ENCODE data around the gene C22orf15.

The C22orf15 gene

DNA sequence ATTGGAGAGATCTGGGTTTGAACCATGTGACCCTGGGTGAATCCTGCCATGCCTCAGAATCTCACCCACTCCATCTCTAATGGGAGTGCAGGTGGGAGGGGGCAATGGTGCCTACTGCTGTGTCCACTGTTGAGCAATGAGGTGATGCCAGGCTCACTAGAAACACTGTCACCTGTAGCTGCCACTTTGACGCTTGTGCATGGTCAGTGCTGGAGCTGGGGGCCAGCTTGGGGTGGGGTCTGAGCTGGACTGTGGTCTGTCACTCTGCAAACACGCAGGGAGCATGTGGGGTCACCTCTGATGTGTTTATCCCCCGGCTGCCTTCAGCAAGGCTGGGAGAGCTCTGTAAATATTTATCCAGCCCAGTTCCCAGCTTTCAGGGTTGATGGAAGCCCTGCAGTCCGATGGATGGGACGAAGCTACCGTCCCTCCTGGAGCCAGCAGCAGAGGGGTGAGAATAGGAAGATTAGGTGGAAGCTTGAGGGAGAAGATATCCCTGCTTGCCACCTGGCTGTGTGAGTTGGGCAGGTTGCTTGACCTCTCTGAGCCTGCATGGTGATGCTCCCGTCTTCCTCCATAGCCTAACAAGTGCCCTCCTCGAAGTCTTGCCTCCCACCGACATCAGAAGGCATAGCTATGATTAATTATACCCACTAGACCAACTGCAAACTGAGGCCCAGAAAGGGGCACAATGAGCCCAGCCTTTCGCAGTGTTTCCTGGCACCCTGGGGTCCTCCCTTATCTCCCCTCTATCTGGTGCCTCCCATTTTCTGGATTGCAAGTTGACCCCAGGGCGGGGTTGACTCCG lies 11.5 kb downstream of the C22orf15 start:
- DNase-seq = no peak

DNA sequence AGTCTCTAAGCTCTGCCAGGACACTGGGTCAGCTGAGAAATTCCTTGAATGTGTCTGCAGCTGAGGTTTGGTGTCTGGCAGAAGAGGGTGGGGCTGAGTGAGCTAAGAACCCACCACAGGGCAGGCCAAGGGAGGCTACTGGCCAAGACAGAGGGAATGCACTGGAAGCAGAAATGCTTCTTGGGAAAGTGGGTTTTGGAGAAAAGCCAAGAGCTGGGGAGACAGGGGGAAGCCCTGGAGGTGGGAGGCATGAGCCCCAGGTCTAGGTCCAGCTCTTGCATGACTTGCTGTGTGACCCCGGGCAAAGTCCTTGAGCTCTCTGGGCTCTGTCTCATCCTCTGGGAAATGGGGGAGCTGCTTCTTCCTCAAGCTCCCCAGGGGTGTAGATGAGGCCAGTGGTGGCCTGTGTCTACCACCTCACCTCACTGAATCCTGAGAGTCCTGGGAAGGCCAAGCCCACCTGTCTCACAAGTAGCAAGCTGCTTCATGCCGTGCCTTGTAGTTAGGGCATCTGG lies 12.2 kb downstream of the C22orf15 start:
- no peak for DNase-seq

- DNase-seq = no peak
These were observed 13.1 kb downstream of the C22orf15 start for GRCh38 chr22:23775779-23776375.

- no peak for DNase-seq
These were observed 15.2 kb downstream of the C22orf15 start for GRCh38 chr22:23777776-23778576.

DNA sequence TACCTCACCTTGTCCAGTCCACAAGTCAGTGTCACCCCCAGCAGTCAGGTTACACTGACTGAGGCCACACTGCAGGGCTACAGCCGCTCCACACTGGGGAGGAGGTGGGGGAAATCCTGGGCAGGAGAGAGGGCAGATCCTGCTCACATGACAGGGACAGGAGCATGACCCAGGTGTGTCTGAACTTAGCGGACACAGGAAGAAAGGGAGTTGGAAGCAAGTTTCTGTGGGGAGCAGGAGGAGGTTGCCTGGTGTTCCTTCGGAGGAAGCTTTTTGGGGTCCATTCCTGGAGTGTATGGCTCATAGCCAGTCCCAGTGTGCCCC lies 15.7 kb downstream of the C22orf15 start:
- no peak for DNase-seq

DNA sequence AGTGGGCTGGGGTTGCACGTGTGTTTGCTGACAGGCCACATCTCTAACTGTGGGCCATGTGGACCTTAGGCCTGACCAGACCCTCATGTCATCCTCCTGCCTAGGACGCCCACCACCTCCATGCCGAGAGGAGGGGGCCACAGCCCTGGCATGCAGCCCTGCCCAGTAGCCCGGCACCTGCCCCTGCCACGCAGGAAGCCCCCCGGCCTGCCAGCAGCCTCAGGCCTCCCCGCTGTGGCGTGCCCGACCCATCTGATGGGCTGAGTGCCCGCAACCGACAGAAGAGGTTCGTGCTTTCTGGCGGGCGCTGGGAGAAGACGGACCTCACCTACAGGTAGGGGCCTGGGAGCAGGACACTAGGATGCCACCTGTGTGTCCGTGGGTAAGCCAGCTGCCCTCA lies 16.3 kb downstream of the C22orf15 start:
- DNase-seq = no peak

- no peak for DNase-seq
These were observed 16.9 kb downstream of the C22orf15 start for GRCh38 chr22:23779731-23780130.

- DNase-seq = no peak
These were observed 17.5 kb downstream of the C22orf15 start for GRCh38 chr22:23780146-23780748.

DNA sequence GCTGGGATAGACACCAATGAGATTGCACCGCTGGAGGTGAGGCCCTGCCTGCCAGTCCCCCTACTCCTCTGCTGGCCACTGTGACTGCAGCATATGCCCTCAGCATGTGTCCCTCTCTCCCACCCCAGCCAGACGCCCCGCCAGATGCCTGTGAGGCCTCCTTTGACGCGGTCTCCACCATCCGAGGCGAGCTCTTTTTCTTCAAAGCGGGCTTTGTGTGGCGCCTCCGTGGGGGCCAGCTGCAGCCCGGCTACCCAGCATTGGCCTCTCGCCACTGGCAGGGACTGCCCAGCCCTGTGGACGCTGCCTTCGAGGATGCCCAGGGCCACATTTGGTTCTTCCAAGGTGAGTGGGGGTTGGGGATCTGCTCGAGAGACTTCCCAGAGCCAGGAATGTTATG lies 18.3 kb downstream of the C22orf15 start:
- DNase-seq = no peak

DNA sequence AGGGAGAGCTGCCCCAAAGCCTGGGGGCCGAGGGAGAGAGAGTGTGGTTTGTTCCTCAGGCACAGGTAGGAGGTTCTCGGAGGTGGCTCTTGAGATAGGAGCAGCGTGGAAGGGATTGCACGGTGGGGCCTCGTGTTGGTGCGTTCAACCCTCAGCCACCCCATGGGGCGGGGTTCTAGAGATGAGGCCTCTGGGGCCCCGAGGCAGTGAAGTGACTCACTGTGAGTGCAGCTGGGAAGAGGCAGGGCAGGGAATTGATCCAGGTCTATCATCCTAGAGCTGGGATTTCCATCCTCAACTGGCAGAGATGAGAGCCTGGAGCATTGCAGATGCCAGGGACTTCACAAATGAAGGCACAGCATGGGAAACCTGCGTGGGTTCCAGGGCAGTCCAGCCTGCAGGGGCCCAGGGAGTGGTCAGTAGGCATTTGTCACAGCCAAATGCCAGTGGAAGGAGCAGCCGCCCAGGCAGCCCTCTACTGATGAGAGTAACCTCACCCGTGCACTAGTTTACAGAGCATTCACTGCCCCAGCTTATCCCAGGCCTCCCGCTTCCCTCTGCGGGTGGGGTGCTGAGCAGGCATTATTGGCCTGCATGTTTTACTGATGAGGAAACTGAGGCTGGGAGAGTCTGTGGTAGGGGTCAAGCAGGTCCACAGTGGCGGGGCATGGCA lies 18.9 kb downstream of the C22orf15 start:
- no peak for DNase-seq

GRCh38 chr22:23782252-23782651 lies 19.5 kb downstream of the C22orf15 start:
- no peak for DNase-seq

GRCh38 chr22:23782703-23783102 lies 19.9 kb downstream of the C22orf15 start:
- no peak for DNase-seq

GRCh38 chr22:23783265-23784150 lies 20.7 kb downstream of the C22orf15 start:
- no peak for DNase-seq

GRCh38 chr22:23784215-23784732 lies 21.5 kb downstream of the C22orf15 start:
- peak; percentile 17 for DNase-seq

DNA sequence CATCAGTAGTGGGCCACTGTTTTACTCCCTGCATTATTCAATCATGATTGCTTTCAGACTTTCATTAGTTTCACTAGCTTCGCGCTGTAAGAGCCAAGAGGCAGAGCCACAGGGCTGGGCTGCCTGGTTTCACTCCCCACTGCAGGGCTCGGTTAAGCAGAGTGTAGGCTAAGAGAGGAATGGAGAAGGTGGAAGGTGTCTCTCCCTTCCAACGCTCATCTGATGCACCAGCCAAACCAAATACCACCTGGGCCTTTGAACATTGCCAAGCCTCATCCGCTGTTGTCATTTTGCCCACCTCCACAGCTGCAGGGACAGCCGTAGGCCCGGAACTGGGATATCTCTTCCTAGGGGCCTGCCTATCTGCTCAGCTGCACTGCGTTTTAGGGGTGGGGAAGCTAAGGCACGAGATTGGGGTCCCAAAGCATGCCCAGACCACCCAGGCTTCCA lies 23.5 kb downstream of the C22orf15 start:
- DNase-seq = no peak

GRCh38 chr22:23786752-23787599 lies 24.2 kb downstream of the C22orf15 start, which contains the start of gene SMARCB1:
TSS of gene SMARCB1 (plus strand) at chr22:23786966. CDS start at chr22:23787170, 204 bp downstream.
- peak; percentile 93 for DNase-seq

GRCh38 chr22:23787600-23787896 lies 24.8 kb downstream of the C22orf15 start:
- DNase-seq = no peak

- no peak for DNase-seq
These were observed 25.1 kb downstream of the C22orf15 start for GRCh38 chr22:23787910-23788309.

DNA sequence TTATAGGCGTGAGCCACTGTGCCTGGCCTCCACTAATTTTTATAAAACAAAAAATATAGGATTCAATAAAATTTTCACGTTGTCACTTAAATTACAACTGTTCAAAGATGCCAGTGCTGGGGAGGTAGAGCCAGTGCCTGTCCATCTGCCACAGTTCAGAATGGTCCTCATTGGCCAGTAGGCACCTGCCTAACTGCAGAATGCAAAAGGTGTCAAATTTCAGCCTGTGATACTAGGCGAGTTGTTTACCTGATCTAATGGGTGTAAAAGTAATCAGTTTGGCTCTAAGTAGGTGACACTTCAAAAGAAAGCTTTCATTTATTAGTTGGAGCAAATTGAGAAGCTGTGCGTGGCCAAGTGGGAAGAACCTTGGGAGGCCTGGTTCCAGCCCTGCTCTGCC lies 26.3 kb downstream of the C22orf15 start:
- DNase-seq = no peak

DNA sequence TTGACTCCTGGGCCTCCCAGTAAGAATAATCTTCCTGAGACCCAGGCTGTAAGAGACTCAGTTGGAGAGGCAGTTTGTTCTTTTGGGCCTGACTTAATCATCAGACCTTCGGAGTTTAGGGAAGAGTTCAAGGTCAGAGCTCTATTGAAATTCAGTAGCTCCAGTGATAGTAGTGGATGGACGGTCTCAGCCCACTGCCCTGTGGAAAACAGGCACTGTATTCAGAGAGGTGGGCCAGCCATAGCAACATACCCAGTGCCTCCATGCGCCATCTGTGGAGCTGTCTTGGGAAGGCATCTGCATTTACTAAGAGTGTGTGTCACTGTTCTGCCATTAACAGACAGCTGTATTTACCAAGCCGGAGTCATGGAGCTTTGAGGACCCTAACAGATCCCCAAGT lies 26.8 kb downstream of the C22orf15 start:
- DNase-seq = no peak
